Body of pancreas (tissue), 4 donors: ENCODE results near the gene PLD6.

ENCODE experiments used
- POLR2A ChIP-seq, 3 donors: fragments of 450-650 bp; IDR thresholded peaks; one replicate each; pipeline ENCODE4 v1.6.1; 2016; ENCODE audit warnings: antibody characterized with exemption in 3 of 3, mild to moderate bottlenecking in 2 of 3
- TF ChIP-seq, protein P1 (sequence below), 7 experiments: fragments of 450-650 bp in 4 of 7; fragments of 200-600 bp in 3 of 7; sonication (generic) in 3 of 7; IDR thresholded peaks; one replicate each; pipeline ENCODE4 v1.5.1; 2016 to 2019; ENCODE audit warnings: antibody characterized with exemption in 7 of 7

- no peak for TF ChIP-seq POLR2A (IDR thresholded peaks at IDR 0.05)
- TF ChIP-seq, protein P1, sequence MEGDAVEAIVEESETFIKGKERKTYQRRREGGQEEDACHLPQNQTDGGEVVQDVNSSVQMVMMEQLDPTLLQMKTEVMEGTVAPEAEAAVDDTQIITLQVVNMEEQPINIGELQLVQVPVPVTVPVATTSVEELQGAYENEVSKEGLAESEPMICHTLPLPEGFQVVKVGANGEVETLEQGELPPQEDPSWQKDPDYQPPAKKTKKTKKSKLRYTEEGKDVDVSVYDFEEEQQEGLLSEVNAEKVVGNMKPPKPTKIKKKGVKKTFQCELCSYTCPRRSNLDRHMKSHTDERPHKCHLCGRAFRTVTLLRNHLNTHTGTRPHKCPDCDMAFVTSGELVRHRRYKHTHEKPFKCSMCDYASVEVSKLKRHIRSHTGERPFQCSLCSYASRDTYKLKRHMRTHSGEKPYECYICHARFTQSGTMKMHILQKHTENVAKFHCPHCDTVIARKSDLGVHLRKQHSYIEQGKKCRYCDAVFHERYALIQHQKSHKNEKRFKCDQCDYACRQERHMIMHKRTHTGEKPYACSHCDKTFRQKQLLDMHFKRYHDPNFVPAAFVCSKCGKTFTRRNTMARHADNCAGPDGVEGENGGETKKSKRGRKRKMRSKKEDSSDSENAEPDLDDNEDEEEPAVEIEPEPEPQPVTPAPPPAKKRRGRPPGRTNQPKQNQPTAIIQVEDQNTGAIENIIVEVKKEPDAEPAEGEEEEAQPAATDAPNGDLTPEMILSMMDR (IDR thresholded peaks at IDR 0.05) = no peak
Measured at GRCh38 chr17:17216776-17217175, 10.6 kb upstream of the PLD6 start.
